ENCODE results near the gene CENPN.

CENPN gene

GRCh38 chr16:81006813-81007695 lies at the start of gene CENPN, which contains the start of gene CMC2:
TSS of gene CENPN (plus strand) at chr16:81007214. CDS start at chr16:81011940, 4,726 bp downstream.
TSS of gene CMC2 (minus strand) at chr16:81006885. CDS start at chr16:80997394, 9,491 bp downstream.
- DNase-seq, result peak; percentile 99

GRCh38 chr16:80958284-80958683 lies 48.7 kb upstream of the CENPN start:
- DNase-seq, result no peak

- DNase-seq, result no peak
Measured at GRCh38 chr16:80962879-80963278, 44.1 kb upstream of the CENPN start.

GRCh38 chr16:80964351-80964750 lies 42.7 kb upstream of the CENPN start:
- DNase-seq, result no peak

GRCh38 chr16:80966617-80967016 lies 40.4 kb upstream of the CENPN start:
- no peak for DNase-seq

- no peak for DNase-seq
Measured at GRCh38 chr16:80968386-80969113, 38.5 kb upstream of the CENPN start.

- DNase-seq, result no peak
Measured at GRCh38 chr16:80969114-80969484, 37.9 kb upstream of the CENPN start.

- no peak for DNase-seq
Measured at GRCh38 chr16:80971819-80972218, 35.2 kb upstream of the CENPN start.

- DNase-seq, result no peak
Measured at GRCh38 chr16:80972611-80973010, 34.4 kb upstream of the CENPN start.

GRCh38 chr16:80973991-80974390 lies 33.0 kb upstream of the CENPN start:
- DNase-seq, result no peak

GRCh38 chr16:80974649-80975376 lies 32.2 kb upstream of the CENPN start:
- no peak for DNase-seq

- DNase-seq, result no peak
Measured at GRCh38 chr16:80976946-80977345, 30.1 kb upstream of the CENPN start.

GRCh38 chr16:80981103-80981502 lies 25.9 kb upstream of the CENPN start:
- no peak for DNase-seq

GRCh38 chr16:80982646-80983045 lies 24.4 kb upstream of the CENPN start:
- no peak for DNase-seq

GRCh38 chr16:80984124-80984892 lies 22.7 kb upstream of the CENPN start:
- DNase-seq, result no peak

- no peak for DNase-seq
Measured at GRCh38 chr16:80985611-80986010, 21.4 kb upstream of the CENPN start.

- DNase-seq, result no peak
Measured at GRCh38 chr16:80986557-80986956, 20.5 kb upstream of the CENPN start.

GRCh38 chr16:80988756-80989155 lies 18.3 kb upstream of the CENPN start:
- DNase-seq, result no peak

- no peak for DNase-seq
Measured at GRCh38 chr16:80989801-80990200, 17.2 kb upstream of the CENPN start.

GRCh38 chr16:80990577-80990976 lies 16.4 kb upstream of the CENPN start:
- DNase-seq, result no peak

- DNase-seq, result no peak
Measured at GRCh38 chr16:80990978-80991377, 16.0 kb upstream of the CENPN start.

- no peak for DNase-seq
Measured at GRCh38 chr16:80991792-80992430, 15.1 kb upstream of the CENPN start.
